Measurements from ENCODE around the gene ADGRE3. TPM values are rescaled to one million over a fixed set of nuclear protein-coding genes. Genes with fewer than 3 reads are reported as not detected.

Gene ADGRE3
- total and polyA plus RNA-seq, 2 of the 8 experiments (the other 6 are each of a cell fraction or from before 2014, with no cell fraction given) = not detected

GRCh38 chr19:14632286-14632685 lies 42.4 kb downstream of the ADGRE3 start:
- H4K20me1 ChIP-seq (replicated peaks in 1 of 2; ENCODE audit: control insufficient read depth in 1 of 2, insufficient read depth in 2 of 2, low read length in 2 of 2) = no peaks in the 10 kb centered on the region
- H2BK12ac ChIP-seq (ENCODE audit: low read depth, low read length) = no peak overlapping the region
- no peaks in the 10 kb centered on the region for H3K27me3 ChIP-seq (replicated peaks in 1 of 4; ENCODE audit: control insufficient read depth in 3 of 4, extremely low read depth in 1 of 4, insufficient read depth in 3 of 4, low read length in 3 of 4)
- 12% methylated on average over 1 of the region's 1 CpG; no CpG with 5 or more reads in 1 of the 2 experiments for WGBS, 2 experiments (ENCODE audit: extremely low coverage in 1 of 2, insufficient coverage in 1 of 2, insufficient read length in 1 of 2, insufficient replicate concordance in 2 of 2, low coverage in 1 of 2, low lambda C conversion rate in 2 of 2, missing lambda C conversion rate in 1 of 2)
- H3K56ac ChIP-seq (replicated peaks; ENCODE audit: insufficient read length, low read depth, low read length) = no peak overlapping the region
- no peak overlapping the region for H3K4ac ChIP-seq (replicated peaks; ENCODE audit: insufficient read length, low read depth, low read length)
- no peak overlapping the region for H3K18ac ChIP-seq (ENCODE audit: extremely low read depth, low read length)
- no peak overlapping the region for H3K23ac ChIP-seq (ENCODE audit: insufficient read length)
- no peaks in the 10 kb centered on the region for H3K23me2 ChIP-seq (ENCODE audit: low read depth, low read length)
- TF ChIP-seq RXRA (IDR thresholded peaks at IDR 0.05; ENCODE audit: insufficient read depth, low read depth, low read length) (no peak), POU5F1 (IDR thresholded peaks at IDR 0.05; ENCODE audit: low read depth, low read length) (no peak), E2F6 (IDR thresholded peaks at IDR 0.05) (no peak), SIX5 (IDR thresholded peaks at IDR 0.05; ENCODE audit: low read depth, low read length) (peak; percentile 59), USF2 (IDR thresholded peaks at IDR 0.05; ENCODE audit: low read length) (peak; percentile 59)
- no peak overlapping the region for H3K27ac ChIP-seq (ENCODE audit: low read depth, low read length)
- no peak overlapping the region for H4K91ac ChIP-seq (replicated peaks; ENCODE audit: insufficient read length, low read length)
- H3K79me1 ChIP-seq (ENCODE audit: low read depth, low read length) = no peaks in the 10 kb centered on the region
- no peak overlapping the region for H2BK20ac ChIP-seq (ENCODE audit: low read length)
- ChIA-PET CTCF (ENCODE audit: partially characterized antibody) (interaction anchor here (0.6 to 0.7 kb wide), 2 partner anchors 54 to 61 kb away, joined by 3 to 4 read pairs; no protein-coding TSS in a partner anchor), POLR2A (ENCODE audit: partially characterized antibody) (no interaction called here)
- FAIRE-seq (peak; percentile 66), DNase-seq (ENCODE audit: low read depth in 1 of 2, low spot score in 2 of 2) (no peak)
- H3K9me3 ChIP-seq (ENCODE audit: insufficient read depth in 2 of 2, low read depth in 1 of 2, low read length in 1 of 2) = peaks cover 18 to 40% of the 10 kb centered on the region in 2 experiments
- no peak overlapping the region for H3K4me3 ChIP-seq (ENCODE audit: extremely low read depth in 1 of 4, insufficient read depth in 2 of 4, low read depth in 3 of 4, low read length in 4 of 4)
- H3K14ac ChIP-seq (ENCODE audit: insufficient read length) = no peak overlapping the region
- H2AFZ ChIP-seq (ENCODE audit: low read length) = peak overlapping the region; percentile 73; the same call in 1 of the 2 replicates
- H2BK15ac ChIP-seq (ENCODE audit: low read length) = no peak overlapping the region
- no peak overlapping the region for H4K8ac ChIP-seq (ENCODE audit: extremely low read depth, insufficient read depth, low read length)
- H2BK5ac ChIP-seq (ENCODE audit: low read depth, low read length) = no peak overlapping the region
- no peak overlapping the region for H3K9ac ChIP-seq (replicated peaks in 1 of 4; ENCODE audit: extremely low read depth in 1 of 4, low read depth in 3 of 4, low read length in 3 of 4)
- H3K4me2 ChIP-seq (ENCODE audit: insufficient read depth in 1 of 2, low read depth in 2 of 2, low read length in 2 of 2) = no peak overlapping the region
- H3K79me2 ChIP-seq (ENCODE audit: control insufficient read depth in 1 of 2, insufficient read depth in 2 of 2, low read length in 2 of 2) = no peaks in the 10 kb centered on the region
- no peaks in the 10 kb centered on the region for H3K36me3 ChIP-seq (ENCODE audit: control insufficient read depth in 2 of 4, insufficient read depth in 4 of 4, low read length in 3 of 4)
- no peak overlapping the region for H2AK5ac ChIP-seq (ENCODE audit: low read depth, low read length)
- no peak overlapping the region for H2BK120ac ChIP-seq (replicated peaks; ENCODE audit: low read depth, low read length)
- H4K5ac ChIP-seq (ENCODE audit: insufficient read length, low read depth, low read length) = no peak overlapping the region
- H3K4me1 ChIP-seq (replicated peaks in 1 of 4; ENCODE audit: control insufficient read depth in 3 of 4, insufficient read depth in 4 of 4, low read length in 3 of 4) = no peaks in the 10 kb centered on the region
